ENCODE measurements around the gene ATP6AP1. TPM values are rescaled to one million over a fixed set of nuclear protein-coding genes. Genes with fewer than 3 reads are reported as not detected.

The ATP6AP1 gene
- total RNA-seq, 1 experiment from 2014 or later = 112 TPM

DNA sequence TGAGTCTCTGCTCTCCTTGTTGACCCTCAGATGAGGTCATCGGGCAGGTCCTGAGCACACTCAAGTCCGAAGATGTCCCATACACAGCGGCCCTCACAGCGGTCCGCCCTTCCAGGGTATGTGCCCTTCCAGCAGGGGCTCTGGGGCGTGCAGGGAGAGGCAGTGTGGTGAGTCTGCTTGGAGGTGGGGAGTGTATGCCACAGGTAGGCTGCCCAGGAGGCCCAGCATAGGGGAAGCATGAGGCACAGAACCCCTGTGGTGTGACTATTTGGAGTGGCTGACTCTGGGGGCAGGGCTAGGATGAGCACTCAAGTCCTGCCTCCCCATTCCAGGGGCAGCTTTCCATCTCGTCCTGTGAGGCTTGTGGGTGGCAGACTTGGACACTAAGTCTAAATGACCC, 5.1 kb downstream of the ATP6AP1 start:
- intact Hi-C loops (cut with micrococcal nuclease; ENCODE audit: unreplicated experiment) = no loop called here
- H3K27me3 Mint-ChIP-seq (ENCODE audit: insufficient read depth, unreplicated experiment) = no peaks in the 10 kb centered on the region
- peaks cover 7% of the 10 kb centered on the region for H3K4me1 Mint-ChIP-seq (ENCODE audit: low read depth, unreplicated experiment)
- no TSS peak for BruUV-seq (replicated peaks)
- no peaks in the 10 kb centered on the region for H3K36me3 ChIP-seq (ENCODE audit: control insufficient read depth, insufficient read depth, low read length)
- CTCF ChIA-PET = no interaction called here
- DNase-seq = no peak
- POLR2A ChIA-PET = no interaction called here
- no peaks in the 10 kb centered on the region for H3K9me3 ChIP-seq
- H3K4me3 ChIP-seq (ENCODE audit: low read depth, low read length) = no peak overlapping the region
- H3K4me1 ChIP-seq = peaks cover 10% of the 10 kb centered on the region; the same call in 1 of the 2 replicates
- no peaks in the 10 kb centered on the region for H3K9me3 Mint-ChIP-seq (ENCODE audit: unreplicated experiment)
- no peak overlapping the region for H3K4me3 Mint-ChIP-seq (ENCODE audit: unreplicated experiment)
- TF ChIP-seq, protein P1, sequence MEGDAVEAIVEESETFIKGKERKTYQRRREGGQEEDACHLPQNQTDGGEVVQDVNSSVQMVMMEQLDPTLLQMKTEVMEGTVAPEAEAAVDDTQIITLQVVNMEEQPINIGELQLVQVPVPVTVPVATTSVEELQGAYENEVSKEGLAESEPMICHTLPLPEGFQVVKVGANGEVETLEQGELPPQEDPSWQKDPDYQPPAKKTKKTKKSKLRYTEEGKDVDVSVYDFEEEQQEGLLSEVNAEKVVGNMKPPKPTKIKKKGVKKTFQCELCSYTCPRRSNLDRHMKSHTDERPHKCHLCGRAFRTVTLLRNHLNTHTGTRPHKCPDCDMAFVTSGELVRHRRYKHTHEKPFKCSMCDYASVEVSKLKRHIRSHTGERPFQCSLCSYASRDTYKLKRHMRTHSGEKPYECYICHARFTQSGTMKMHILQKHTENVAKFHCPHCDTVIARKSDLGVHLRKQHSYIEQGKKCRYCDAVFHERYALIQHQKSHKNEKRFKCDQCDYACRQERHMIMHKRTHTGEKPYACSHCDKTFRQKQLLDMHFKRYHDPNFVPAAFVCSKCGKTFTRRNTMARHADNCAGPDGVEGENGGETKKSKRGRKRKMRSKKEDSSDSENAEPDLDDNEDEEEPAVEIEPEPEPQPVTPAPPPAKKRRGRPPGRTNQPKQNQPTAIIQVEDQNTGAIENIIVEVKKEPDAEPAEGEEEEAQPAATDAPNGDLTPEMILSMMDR (IDR thresholded peaks at IDR 0.05; ENCODE audit: insufficient read depth in 1 of 2, low read depth in 1 of 2, low read length in 1 of 2, severe bottlenecking in 1 of 2, unreplicated experiment in 1 of 2) = no peak
- H3K27me3 ChIP-seq (replicated peaks; ENCODE audit: control insufficient read depth, insufficient read depth, low read length) = no peaks in the 10 kb centered on the region
- no peak overlapping the region for H3K27ac Mint-ChIP-seq (ENCODE audit: unreplicated experiment)
- peaks cover under 1% of the 10 kb centered on the region for H3K36me3 Mint-ChIP-seq (ENCODE audit: insufficient read depth, unreplicated experiment)

DNA sequence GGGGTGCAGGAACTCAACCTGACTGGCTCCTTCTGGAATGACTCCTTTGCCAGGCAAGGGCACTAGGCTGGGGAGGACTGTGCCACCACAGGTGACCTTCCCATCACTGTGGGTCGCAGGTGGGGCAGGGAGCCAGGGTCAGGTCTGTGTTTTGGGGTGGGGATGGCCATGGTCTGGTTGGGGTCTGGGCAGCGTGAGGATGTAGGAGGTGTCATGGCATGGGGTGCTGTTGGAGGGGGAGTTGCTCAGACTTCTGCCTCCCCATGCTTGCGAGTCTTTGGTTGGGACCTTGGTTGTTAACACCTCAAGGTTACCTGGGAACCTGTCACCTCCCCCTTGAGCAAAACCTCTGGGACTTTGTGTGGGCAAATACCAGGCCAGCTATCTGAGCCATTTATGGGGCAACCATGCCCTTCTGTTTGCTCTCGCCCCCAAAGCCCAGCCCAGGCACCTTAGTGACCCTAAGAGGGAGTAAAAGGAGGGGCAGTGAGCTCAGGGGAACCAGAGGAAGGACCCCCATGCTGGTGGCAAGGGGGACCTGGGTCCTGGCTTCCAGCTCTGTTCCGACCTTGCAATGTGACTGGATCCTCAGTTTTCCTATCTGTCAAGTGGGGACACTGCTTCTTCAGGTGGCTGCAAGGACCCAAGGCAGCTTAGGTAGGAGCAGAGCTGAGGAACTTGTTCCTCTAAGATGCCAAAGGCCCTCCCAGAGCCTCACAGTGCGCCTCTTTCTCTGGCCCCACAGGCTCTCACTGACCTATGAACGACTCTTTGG, 6.1 kb downstream of the ATP6AP1 start:
- TF ChIP-seq, protein P1 (IDR thresholded peaks at IDR 0.05; ENCODE audit: insufficient read depth in 1 of 2, low read depth in 1 of 2, low read length in 1 of 2, severe bottlenecking in 1 of 2, unreplicated experiment in 1 of 2) = no peak
- ChIA-PET CTCF (no interaction called here), POLR2A (no interaction called here)
- no peaks in the 10 kb centered on the region for H3K9me3 ChIP-seq
- no peak for DNase-seq
- H3K36me3 ChIP-seq (ENCODE audit: control insufficient read depth, insufficient read depth, low read length) = no peaks in the 10 kb centered on the region
- no TSS peak for BruUV-seq (replicated peaks)
- no peaks in the 10 kb centered on the region for H3K27me3 Mint-ChIP-seq (ENCODE audit: insufficient read depth, unreplicated experiment)
- intact Hi-C loops (cut with micrococcal nuclease; ENCODE audit: unreplicated experiment) = no loop called here
- H3K36me3 Mint-ChIP-seq (ENCODE audit: insufficient read depth, unreplicated experiment) = no peaks in the 10 kb centered on the region
- no peak overlapping the region for H3K27ac Mint-ChIP-seq (ENCODE audit: unreplicated experiment)
- H3K27me3 ChIP-seq (replicated peaks; ENCODE audit: control insufficient read depth, insufficient read depth, low read length) = no peaks in the 10 kb centered on the region
- H3K4me1 Mint-ChIP-seq (ENCODE audit: low read depth, unreplicated experiment) = peaks cover 7% of the 10 kb centered on the region
- no peaks in the 10 kb centered on the region for H3K9me3 Mint-ChIP-seq (ENCODE audit: unreplicated experiment)
- H3K4me1 ChIP-seq = peaks cover 8% of the 10 kb centered on the region; the same call in 1 of the 2 replicates
- no peak overlapping the region for H3K4me3 ChIP-seq (ENCODE audit: low read depth, low read length)
- H3K4me3 Mint-ChIP-seq (ENCODE audit: unreplicated experiment) = no peak overlapping the region

DNA sequence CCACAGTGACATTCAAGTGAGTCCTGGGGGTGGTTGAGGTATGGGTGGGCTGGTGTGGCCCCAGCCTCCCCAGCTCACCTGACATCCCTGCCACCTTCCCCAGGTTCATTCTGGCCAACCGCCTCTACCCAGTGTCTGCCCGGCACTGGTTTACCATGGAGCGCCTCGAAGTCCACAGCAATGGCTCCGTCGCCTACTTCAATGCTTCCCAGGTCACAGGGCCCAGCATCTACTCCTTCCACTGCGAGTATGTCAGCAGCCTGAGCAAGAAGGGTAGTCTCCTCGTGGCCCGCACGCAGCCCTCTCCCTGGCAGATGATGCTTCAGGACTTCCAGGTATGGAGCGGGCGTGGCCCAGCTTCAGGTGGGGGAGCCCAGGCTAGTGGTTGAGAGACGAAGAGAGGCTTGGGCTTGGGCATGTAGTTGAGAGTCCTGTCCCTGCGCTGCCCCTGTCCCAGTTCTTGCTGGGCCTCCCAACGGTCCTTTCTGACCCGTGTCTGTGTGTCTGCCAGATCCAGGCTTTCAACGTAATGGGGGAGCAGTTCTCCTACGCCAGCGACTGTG, 6.8 kb downstream of the ATP6AP1 start:
- no peak for DNase-seq
- POLR2A ChIA-PET = interaction anchor here (0.5 kb wide), 1 partner anchor 39 kb away, joined by 3 read pairs; no protein-coding TSS in a partner anchor
- TF ChIP-seq, protein P1 (IDR thresholded peaks at IDR 0.05; ENCODE audit: insufficient read depth in 1 of 2, low read depth in 1 of 2, low read length in 1 of 2, severe bottlenecking in 1 of 2, unreplicated experiment in 1 of 2) = no peak
- Mint-ChIP-seq H3K27me3 (ENCODE audit: insufficient read depth, unreplicated experiment) (no peaks in the 10 kb centered on the region), H3K4me1 (ENCODE audit: low read depth, unreplicated experiment) (peaks cover 7% of the 10 kb centered on the region), H3K27ac (ENCODE audit: unreplicated experiment) (no peak overlapping the region), H3K36me3 (ENCODE audit: insufficient read depth, unreplicated experiment) (peaks cover 2% of the 10 kb centered on the region), H3K9me3 (ENCODE audit: unreplicated experiment) (no peaks in the 10 kb centered on the region), H3K4me3 (ENCODE audit: unreplicated experiment) (no peak overlapping the region)
- BruUV-seq (replicated peaks) = no TSS peak
- Histone ChIP-seq H3K36me3 (ENCODE audit: control insufficient read depth, insufficient read depth, low read length) (no peaks in the 10 kb centered on the region), H3K27me3 (replicated peaks; ENCODE audit: control insufficient read depth, insufficient read depth, low read length) (no peaks in the 10 kb centered on the region), H3K4me3 (ENCODE audit: low read depth, low read length) (no peak overlapping the region), H3K9me3 (no peaks in the 10 kb centered on the region), H3K4me1 (0 out of 2 replicates have a peak, but pooled peaks cover 6% of the 10 kb centered on the region)
- intact Hi-C loops (cut with micrococcal nuclease; ENCODE audit: unreplicated experiment) = no loop called here
- CTCF ChIA-PET = no interaction called here
